Kidney capillary endothelial cell (primary cell): Measurements from ENCODE around the gene ARIH1.
"Not testable (repeated sequence)": the region's sequence is repeated elsewhere in the genome, so short reads cannot be mapped to it uniquely, and the experiment has no call there.

Experiments
- DNase-seq: peaks from one replicate; pipeline ENCODE4 v3.0.0-alpha.2; 2018; ENCODE audit warnings: low spot score

Gene ARIH1, protein sequence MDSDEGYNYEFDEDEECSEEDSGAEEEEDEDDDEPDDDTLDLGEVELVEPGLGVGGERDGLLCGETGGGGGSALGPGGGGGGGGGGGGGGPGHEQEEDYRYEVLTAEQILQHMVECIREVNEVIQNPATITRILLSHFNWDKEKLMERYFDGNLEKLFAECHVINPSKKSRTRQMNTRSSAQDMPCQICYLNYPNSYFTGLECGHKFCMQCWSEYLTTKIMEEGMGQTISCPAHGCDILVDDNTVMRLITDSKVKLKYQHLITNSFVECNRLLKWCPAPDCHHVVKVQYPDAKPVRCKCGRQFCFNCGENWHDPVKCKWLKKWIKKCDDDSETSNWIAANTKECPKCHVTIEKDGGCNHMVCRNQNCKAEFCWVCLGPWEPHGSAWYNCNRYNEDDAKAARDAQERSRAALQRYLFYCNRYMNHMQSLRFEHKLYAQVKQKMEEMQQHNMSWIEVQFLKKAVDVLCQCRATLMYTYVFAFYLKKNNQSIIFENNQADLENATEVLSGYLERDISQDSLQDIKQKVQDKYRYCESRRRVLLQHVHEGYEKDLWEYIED

DNA sequence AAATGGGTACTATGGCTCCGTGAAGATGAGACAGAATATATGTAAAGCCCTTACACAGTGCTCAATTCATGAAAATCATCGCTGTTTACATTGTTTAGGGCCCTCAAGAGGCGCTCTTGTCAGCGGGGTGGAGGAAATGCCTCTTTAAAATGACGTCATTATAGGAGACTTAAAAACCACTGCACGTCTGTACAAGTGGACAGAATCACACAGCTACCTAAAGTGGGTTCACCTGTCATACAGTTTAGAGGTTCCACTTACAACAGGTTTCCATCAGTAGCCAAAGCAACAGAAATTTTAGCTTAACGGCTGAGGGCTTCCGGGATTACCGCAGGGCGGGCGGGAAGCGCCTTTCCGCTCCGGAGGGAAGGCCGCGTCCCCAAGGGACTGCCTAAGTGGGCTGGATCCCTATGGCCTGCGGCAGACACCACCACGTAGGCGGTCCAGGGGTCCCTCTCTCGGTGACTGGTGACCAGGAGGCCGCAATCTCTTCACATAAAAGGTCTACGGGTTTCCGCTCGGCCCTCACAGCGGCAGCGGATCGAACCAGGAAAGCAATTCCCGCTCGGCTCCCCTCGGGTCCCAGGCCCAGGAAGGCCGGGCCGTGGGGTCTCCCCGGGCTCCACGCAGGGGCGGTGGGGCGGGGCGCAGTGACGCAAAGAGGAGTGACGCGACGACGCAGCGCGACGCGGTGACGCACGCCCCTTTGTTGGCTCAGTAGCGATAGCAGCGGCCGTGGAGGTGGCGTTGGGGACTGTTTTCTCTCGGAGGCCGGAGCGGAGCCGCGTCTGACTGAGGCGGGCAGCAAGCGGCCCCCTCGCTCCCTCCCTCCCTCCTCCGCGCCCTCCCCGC lies at the start of gene ARIH1:
Gene ARIH1, plus strand, starts transcription at position 717 of the 852 bp plus-strand sequence. CDS start 310 bp downstream, outside the sequence.
- DNase-seq, result peak; percentile 94

DNA sequence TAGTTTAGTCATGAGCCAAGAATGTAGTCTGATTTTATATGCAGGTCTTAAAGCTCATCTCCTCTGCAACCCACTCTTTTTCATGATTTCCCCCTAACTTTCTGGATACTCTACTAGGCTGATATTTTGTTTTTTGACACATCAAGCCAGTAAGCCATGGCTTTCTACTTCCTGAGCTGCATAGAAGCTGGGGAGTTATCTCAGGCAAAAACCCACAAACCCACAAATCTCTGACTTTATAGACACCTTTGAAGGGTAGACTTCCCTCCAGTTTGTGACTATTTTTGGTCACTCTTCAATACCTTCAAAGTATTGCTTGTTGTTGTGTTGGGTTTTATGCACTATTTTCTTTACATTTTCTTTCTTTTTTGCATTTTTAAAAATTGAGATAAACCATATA lies 47.4 kb upstream of the ARIH1 start:
- DNase-seq, result no peak

DNA sequence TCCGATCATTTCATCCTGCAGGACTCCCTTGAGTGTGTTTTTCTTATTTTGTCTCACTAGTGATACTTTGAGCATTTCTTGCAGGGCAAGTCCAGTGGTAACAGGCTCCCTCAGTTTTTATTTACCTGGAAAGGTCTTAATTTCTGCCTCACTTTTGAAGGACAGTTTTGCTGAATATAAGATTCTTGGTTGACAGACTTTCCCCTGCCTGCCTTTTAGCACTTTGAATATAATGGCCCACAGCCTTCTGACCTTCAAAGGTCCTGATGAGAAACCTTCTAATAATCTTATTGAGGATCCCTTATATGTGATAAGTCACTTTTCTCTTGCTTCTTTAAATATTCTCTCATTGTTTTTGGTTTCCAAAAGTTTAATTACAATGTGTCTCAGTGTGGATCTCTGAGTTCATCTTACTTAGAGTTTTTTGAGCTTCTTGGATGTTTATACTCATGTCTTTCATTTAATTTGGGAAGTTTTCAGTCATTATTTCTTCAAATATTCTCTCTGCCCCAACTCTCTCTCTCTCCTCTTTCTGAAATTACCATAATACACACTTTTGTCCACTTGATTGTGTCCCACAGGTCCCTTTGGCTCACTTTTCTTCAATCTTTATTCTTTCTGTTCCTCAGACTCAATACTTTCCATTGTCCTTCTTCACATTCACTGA lies 36.3 kb upstream of the ARIH1 start:
- no peak for DNase-seq

DNA sequence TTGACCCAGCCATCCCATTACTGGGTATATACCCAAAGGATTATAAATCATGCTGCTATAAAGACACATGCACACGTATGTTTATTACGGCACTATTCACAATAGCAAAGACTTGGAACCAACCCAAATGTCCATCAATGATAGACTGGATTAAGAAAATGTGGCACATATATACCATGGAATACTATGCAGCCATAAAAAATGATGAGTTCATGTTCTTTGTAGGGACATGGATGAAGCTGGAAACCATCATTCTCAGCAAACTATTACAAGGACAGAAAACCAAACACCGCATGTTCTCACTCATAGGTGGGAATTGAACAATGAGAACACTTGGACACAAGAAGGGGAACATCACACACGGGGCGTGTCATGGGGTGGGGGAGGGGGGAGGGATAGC lies 31.3 kb upstream of the ARIH1 start:
- not testable (repeated sequence) for DNase-seq

DNA sequence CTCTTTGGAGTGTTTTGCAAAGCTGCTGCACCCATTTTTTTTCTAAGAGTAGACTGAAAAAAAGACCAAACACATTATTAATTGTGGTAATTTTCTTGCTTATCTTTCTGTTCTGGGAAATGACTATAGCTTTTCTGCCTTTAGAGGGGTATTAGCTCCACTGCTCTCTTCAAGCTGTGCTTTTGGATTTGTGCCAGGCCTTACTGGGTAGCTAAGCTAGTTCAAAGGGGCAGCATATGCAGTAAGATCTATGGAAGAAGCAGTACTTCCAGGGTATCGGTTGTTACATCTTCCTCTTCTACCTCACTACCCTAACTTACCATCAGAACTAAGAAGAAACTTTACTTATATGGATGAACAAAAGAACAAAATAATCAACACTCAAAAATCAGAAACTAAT lies 28.7 kb upstream of the ARIH1 start:
- no peak for DNase-seq

DNA sequence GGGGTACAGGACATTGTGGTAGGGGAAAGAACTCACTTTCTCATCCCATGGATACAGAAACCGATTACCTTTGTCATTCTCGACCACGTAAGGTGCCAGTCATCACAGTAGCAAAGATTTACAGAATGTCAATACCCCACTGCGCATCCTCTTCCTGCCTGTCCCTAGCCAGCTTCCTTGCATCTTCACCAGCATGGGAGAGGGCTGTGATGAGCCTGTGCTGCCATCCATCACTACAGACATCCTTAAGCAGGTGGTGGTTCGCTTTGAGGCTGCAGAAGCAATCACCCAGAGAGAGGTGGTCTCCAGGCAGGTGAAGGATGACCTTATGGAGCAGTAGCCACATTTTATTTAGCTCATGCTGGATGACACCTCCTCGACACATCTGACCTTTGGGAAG lies 23.3 kb upstream of the ARIH1 start:
- no peak for DNase-seq

DNA sequence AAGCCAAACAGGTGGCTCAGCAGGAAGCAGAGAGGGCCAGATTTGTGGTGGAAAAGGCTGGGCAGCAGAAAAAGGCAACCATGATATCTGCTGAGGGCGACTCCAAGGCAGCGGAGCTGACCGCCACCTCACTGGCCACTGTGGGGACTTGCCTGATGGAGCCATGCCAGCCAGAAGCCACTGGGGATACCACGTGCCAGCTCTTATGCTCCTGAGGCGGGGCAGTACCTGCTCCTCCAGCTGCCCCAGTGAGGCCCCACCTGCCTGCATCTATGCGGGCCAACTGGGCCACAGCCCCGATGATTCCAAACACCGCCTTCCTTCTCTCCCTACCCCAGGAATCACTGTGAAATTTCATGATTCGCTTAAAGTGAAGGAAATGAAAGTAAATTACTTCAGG lies 22.9 kb upstream of the ARIH1 start:
- DNase-seq, result no peak

DNA sequence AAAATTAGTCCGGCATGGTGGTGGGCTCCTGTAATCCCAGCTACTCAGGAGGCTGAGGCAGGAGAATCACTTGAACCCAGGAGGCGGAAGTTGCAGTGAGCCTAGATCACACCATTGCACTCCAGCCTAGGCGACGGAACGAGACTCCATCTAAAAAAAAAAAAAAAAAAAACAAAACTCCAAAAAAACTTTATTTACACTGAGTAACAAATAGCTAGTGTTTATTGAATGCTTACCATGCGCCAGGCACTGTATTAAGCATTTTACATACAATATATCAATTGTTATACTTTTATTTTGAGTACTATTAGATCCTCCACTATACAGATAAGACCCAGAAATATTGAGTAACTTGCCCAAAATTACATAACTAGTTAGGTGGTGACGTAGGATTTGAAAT lies 17.4 kb upstream of the ARIH1 start:
- DNase-seq, result no peak

DNA sequence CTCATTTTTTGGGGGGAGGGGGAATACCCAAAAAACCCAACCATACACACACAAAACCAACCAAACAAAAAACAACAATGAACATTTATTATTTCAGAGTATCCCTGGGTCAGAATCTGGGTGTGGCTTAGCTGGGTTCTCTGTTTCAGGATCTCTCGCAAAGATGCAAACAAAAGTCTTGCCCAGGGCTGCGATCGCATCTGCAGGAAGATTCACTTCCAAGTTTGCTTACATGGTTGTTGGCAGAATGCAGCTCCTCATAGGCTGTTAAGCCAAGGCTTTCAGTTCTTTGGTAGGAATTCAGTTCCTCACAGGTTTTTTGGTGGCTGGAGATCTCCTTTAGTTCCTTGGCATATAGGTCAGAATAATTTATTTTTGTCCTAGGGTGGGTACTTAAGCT lies 13.7 kb upstream of the ARIH1 start:
- DNase-seq, result no peak

DNA sequence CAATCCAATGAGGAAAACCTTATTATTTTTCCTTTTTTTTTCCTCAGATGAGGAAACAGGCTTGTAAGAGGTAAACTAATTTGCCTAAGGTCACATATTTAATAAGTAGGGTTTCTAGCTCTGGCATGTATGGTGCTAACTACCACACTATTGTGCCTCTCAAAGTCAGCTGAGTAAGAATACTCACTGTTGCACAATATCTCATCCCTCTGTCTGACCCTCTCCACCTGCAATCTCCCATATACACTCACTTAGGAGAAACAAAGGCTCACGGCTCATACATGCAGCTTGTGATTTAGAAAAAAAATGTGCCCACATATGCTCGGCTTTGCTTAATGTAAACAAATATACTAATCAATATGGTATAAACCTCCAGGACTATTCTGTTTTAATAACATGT lies 10.4 kb upstream of the ARIH1 start:
- no peak for DNase-seq

DNA sequence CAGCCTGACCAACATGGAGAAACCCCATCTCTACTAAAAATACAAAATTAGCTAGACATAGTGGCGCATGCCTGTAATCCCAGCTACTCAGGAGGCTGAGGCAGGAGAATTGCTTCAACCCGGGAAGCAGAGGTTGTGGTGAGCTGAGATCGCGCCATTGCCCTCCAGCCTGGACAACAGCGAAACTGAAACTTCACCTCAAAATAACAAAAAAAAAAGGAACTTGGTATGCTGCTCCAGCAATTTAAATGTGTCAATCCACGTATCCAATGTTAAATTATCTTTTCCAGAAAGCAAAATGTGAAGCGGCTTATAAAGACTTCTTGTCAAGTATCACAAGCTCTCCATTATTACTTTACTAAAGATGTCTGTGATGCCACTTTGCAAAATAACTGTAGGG lies 9.9 kb upstream of the ARIH1 start:
- DNase-seq, result no peak

DNA sequence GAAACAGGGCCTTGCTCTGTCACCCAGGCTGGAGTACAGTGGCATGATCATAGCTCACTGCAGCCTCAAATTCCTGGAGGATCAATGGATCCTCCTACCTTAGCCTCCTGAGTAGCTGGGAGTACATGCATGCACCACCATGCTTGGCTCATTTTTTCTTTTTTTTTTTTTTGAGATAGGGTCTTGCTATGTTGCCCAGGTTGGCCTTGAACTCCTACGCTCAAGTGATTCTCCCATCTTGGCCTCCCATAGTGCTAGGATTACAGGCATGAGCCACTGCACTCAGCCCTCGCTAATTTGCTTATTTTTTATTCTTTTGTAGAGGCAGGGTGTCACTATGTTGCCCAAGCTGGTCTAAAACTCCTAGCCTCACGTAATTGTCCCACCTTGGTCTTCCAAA lies 6.0 kb upstream of the ARIH1 start:
- no peak for DNase-seq

DNA sequence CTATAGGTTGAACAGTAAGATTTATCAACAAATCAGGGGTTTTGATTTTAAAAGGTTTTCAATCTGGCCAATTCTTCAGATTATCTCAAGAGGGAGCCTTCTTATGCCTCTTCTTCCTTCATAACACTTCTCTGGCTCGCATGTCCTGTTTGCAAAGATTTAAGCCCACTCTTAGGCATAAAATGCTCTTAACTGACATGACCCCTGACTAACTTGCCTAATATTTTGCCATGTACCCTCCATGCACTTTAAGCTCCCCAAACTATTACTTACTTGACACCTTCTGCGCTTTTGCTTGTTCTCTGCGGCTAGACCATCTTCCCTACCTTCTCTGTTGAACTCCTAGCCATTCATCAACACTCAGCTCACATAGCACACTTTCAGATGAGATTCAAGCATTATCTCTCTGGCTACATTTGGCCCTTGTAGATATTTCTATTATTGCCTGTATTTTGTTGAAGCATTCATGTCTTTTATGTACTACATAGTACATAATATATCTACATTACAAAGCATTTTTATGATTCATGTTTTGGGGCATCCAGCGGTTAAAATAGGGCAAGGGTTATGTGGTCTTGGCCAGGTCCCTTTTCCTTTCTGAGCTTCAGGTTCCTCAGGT lies 1.0 kb upstream of the ARIH1 start:
- no peak for DNase-seq

DNA sequence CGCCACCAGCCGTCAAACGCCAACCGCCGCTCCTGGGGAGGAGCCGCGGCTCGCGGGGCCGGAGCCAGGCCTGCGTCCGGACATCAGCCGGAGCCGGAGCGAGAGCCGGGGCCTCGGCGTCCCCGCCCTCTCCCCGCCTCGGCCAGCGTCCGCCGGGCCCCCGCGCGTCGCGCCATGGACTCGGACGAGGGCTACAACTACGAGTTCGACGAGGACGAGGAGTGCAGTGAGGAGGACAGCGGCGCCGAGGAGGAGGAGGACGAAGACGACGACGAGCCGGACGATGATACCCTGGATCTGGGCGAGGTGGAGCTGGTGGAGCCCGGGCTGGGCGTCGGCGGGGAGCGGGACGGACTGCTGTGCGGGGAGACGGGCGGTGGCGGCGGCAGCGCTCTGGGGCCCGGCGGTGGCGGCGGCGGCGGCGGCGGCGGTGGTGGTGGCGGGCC lies 359 bp downstream of the ARIH1 start:
- DNase-seq, result no peak

DNA sequence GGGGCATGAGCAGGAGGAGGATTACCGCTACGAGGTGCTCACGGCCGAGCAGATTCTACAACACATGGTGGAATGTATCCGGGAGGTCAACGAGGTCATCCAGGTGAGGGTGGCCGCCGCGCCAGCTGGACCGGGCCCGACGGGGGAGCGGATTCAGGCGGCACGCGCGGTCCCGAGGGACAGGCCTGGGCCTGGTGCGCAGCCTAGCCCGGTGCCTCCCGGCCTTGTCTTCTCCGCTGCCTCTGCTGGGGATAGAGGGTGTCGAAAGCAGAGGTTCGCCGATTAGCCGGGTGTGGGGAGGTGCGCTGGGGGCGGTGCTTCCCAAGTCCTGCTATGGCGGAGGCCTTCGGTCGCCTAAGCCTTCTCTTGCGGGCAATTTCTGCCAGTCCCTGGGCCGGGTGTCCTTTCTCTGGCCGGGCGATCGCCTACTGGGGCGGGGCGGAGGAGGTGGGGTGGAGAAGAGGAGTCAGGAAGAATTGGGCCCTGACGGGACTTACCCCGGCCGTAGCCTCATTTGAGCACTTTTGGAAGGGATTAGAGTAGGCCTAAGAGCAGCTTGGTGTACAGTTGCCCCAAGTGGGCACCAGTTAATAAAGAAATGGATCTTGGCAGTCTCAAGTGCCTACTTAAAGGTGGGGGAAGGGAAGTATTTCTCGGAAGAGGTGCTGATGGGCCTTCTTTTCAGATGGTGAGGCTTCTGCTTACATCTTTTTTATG lies 940 bp downstream of the ARIH1 start:
- no peak for DNase-seq

DNA sequence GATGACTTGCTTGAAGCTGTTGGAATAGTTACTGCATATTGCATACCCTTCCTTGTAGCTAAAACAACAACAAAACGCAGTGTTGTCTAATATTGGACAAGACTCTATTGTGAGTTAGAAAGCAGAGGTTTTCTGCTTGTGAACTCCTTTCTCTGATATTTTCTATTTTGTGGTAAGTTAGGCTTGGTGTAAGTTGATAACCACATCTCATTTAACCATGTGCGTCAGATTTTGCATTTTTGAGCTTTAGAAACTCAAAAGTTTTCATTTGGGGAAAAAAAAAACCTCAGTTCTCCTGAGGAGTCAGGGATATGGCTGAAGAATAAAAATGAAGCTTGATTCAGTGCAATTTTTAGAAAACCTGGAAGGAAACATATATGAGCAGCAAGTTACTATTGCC lies 1.5 kb downstream of the ARIH1 start:
- no peak for DNase-seq

DNA sequence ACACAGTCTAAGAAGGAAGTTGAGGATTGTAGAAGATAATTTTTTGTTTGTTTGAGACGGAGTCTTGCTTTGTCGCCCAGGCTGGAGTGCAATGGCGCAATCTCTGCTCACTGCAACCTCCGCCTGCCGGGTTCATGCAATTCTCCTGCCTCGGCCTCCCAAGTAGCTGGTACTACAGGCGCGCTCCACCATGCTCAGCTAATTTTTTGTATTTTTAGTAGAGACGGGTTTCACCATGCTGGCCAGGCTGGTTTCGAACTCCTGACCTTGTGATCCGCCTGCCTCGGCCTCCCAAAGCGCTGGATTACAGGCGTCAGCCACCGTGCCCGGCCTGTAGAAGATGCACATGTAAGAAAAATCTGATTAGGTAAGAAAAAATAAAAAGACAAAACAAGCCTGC lies 2.2 kb downstream of the ARIH1 start:
- not testable (repeated sequence) for DNase-seq

DNA sequence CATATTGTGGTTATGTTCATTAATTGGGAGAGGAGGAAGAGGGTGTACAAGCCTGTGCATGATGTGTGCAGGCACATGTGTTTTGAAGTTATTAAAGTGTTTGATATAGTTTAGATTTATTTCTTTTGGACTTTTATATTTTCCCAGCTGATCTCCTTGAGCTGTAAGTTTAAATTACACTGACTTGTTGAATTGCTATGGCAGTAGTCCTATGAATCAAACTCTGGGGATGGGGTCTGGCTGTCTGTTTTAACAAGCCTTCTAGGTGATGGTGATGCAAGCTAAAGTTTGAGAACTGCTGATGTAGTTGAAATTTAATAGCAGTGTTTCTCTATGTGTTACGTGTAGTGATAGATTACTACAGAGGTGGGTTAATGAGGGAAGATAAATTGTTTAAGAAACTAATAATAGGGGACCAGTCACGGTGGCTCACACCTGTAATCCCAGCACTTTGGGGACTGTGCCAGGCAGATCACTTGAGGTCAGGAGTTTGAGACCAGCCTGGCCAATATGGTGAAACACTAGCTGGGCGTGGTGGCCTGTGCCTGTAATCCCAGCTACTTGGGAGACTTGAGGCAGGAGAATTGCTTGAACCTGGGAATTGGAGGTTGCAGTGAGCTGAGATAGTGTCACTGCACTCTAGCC lies 7.0 kb downstream of the ARIH1 start:
- no peak for DNase-seq

DNA sequence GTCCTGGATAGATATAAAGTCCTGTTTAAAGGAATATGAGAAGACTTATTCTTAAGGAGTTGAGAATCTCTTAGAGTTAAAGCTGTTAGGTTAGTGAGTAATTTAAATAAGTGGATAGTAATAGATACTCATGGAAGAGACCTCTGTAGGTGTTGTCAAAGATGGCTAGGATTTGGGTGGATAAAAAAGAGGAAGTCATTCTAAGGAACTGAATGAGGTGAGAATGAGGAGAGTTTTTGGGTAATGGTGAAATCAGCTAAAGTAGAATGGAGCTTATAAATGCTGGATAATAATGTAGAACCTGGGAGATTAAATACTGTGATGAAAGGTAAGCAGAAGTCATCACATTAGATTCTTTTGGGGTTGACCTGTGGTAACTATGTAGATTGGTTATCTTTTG lies 8.1 kb downstream of the ARIH1 start:
- DNase-seq, result no peak

DNA sequence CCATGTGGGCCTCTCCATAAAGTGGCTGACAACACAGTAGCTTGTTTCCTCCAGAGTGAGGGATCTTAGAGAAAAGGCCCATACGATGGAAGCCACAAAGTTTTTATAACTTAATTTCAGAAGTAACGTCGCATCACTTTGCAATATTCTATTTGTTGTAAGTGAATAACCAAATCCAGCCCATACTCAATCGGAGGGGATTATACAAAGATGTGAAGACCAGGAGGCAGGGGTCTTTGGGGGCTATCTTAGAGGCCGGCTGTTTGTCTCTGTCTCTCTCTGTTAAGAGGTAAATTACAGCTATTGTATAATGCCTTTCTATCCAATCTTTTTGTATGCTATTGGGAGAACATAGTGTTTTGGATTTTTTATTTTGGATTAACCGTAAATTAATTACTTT lies 9.1 kb downstream of the ARIH1 start:
- no peak for DNase-seq

DNA sequence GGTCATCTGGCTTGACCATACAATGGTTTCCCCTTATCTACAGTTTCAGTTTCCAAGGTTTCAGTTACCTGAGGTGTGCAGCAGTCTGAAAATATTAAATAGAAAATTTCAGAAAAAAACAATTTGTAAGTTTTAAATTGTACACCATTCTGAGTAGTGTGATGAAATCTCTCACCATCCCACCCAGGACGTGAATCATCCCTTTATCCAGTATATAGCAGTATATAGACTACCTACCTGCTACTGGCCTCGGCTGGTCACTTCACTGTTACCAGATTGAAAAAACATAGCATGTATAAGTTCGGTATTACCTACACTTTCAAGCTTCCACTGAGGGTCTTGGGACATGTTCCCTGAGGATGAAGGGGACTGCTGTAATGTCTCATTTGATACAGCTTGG lies 12.0 kb downstream of the ARIH1 start:
- no peak for DNase-seq
